ENCODE results near the gene CAMKK1. TPM values are rescaled to one million over a fixed set of nuclear protein-coding genes. Genes with fewer than 3 reads are reported as not detected.

The CAMKK1 gene
- polyA plus RNA-seq, 1 experiment: 2.8 TPM

GRCh38 chr17:3828151-3828851 lies 64.6 kb downstream of the CAMKK1 start:
- TF ChIP-seq CTCF (IDR thresholded peaks at IDR 0.05; ENCODE audit: low read depth, low read length): no peak
- Histone ChIP-seq H3K27ac (ENCODE audit: low read depth, low read length) (peak overlapping the region; percentile 73), H3K27me3 (ENCODE audit: control insufficient read depth, insufficient read depth, low read length) (no peaks in the 10 kb centered on the region), H3K9me3 (ENCODE audit: control insufficient read depth, insufficient read depth, low read length) (no peaks in the 10 kb centered on the region), H3K4me3 (ENCODE audit: low read depth, low read length) (no peak overlapping the region)
- DNase-seq (ENCODE audit: low read depth, low spot score): peak; percentile 72
- ChIA-PET POLR2A (interaction anchor here (0.6 to 1.7 kb wide), 6 partner anchors 17 to 180 kb away, joined by 3 to 11 read pairs (median 3); no protein-coding TSS in a partner anchor), CTCF (interaction anchor here (0.8 to 6.6 kb wide), 8 partner anchors 11 to 270 kb away, joined by 3 to 116 read pairs (median 5); partner anchors contain the start of genes HASPIN and NCBP3)

- Histone ChIP-seq H3K27me3 (ENCODE audit: control insufficient read depth, insufficient read depth, low read length) (no peaks in the 10 kb centered on the region), H3K9me3 (ENCODE audit: control insufficient read depth, insufficient read depth, low read length) (no peaks in the 10 kb centered on the region), H3K4me3 (ENCODE audit: low read depth, low read length) (no peak overlapping the region), H3K27ac (ENCODE audit: low read depth, low read length) (no peak overlapping the region)
- no peak for DNase-seq (ENCODE audit: low read depth, low spot score)
- TF ChIP-seq CTCF (IDR thresholded peaks at IDR 0.05; ENCODE audit: low read depth, low read length): peak; percentile 68
- CTCF ChIA-PET: interaction anchor here (0.6 to 6.6 kb wide), 15 partner anchors 10 to 271 kb away, joined by 3 to 116 read pairs (median 4); partner anchors contain the start of genes HASPIN and NCBP3
- POLR2A ChIA-PET: interaction anchor here (0.7 to 1.7 kb wide), 3 partner anchors 88 to 95 kb away, joined by 3 to 11 read pairs (median 3); no protein-coding TSS in a partner anchor
These were observed 65.6 kb downstream of the CAMKK1 start for GRCh38 chr17:3827124-3827773.

- no peak overlapping the region for H3K27ac ChIP-seq (ENCODE audit: low read depth, low read length)
- CTCF ChIA-PET: interaction anchor here (0.6 to 6.6 kb wide), 4 partner anchors 12 to 690 kb away, joined by 3 to 116 read pairs (median 46); partner anchors contain the start of gene NCBP3
- POLR2A ChIA-PET: interaction anchor here (1.0 kb wide), 1 partner anchor 14 kb away, joined by 3 read pairs; no protein-coding TSS in a partner anchor
- no peak for DNase-seq (ENCODE audit: low read depth, low spot score)
- H3K4me3 ChIP-seq (ENCODE audit: low read depth, low read length): no peak overlapping the region
- no peak for TF ChIP-seq CTCF (IDR thresholded peaks at IDR 0.05; ENCODE audit: low read depth, low read length)
- no peaks in the 10 kb centered on the region for H3K9me3 ChIP-seq (ENCODE audit: control insufficient read depth, insufficient read depth, low read length)
- H3K27me3 ChIP-seq (ENCODE audit: control insufficient read depth, insufficient read depth, low read length): no peaks in the 10 kb centered on the region
These were observed 66.7 kb downstream of the CAMKK1 start for GRCh38 chr17:3826191-3826590.

GRCh38 chr17:3821101-3821500 lies 71.8 kb downstream of the CAMKK1 start:
- DNase-seq (ENCODE audit: low read depth, low spot score): no peak
- TF ChIP-seq CTCF (IDR thresholded peaks at IDR 0.05; ENCODE audit: low read depth, low read length): no peak
- ChIA-PET CTCF (interaction anchor here (1.1 kb wide), 1 partner anchor 25 kb away, joined by 6 read pairs; the partner anchor contains the start of gene NCBP3), POLR2A (no interaction called here)
- Histone ChIP-seq H3K4me3 (ENCODE audit: low read depth, low read length) (no peak overlapping the region), H3K27me3 (ENCODE audit: control insufficient read depth, insufficient read depth, low read length) (no peaks in the 10 kb centered on the region), H3K27ac (ENCODE audit: low read depth, low read length) (no peak overlapping the region), H3K9me3 (ENCODE audit: control insufficient read depth, insufficient read depth, low read length) (no peaks in the 10 kb centered on the region)

Measured in AG04450 (cell line).